ENCODE results near the gene TPD52L1.
"Not testable (repeated sequence)": the region's sequence is repeated elsewhere in the genome, so short reads cannot be mapped to it uniquely, and the experiment has no call there.

The TPD52L1 gene

GRCh38 chr6:125279961-125280360, 126.4 kb downstream of the TPD52L1 start:
- no peak for DNase-seq

GRCh38 chr6:125280370-125281035, 126.9 kb downstream of the TPD52L1 start:
- DNase-seq = not testable (repeated sequence)

GRCh38 chr6:125282470-125282869, 128.9 kb downstream of the TPD52L1 start:
- not testable (repeated sequence) for DNase-seq

GRCh38 chr6:125285353-125285752, 131.8 kb downstream of the TPD52L1 start:
- no peak for DNase-seq

GRCh38 chr6:125285936-125286335, 132.4 kb downstream of the TPD52L1 start:
- DNase-seq = no peak

GRCh38 chr6:125287718-125288117, 134.1 kb downstream of the TPD52L1 start:
- DNase-seq = no peak

GRCh38 chr6:125293587-125293986, 140.0 kb downstream of the TPD52L1 start:
- DNase-seq = no peak

- DNase-seq = no peak
Measured at GRCh38 chr6:125294036-125294435, 140.5 kb downstream of the TPD52L1 start.

GRCh38 chr6:125294925-125295324, 141.4 kb downstream of the TPD52L1 start:
- no peak for DNase-seq

GRCh38 chr6:125296471-125296870, 142.9 kb downstream of the TPD52L1 start:
- no peak for DNase-seq

GRCh38 chr6:125299257-125299656, 145.7 kb downstream of the TPD52L1 start:
- no peak for DNase-seq

- no peak for DNase-seq
Measured at GRCh38 chr6:125300992-125301434, 147.4 kb downstream of the TPD52L1 start.

- DNase-seq = peak; percentile 59
Measured at GRCh38 chr6:125301435-125302391, 148.1 kb downstream of the TPD52L1 start, which contains the start of gene HDDC2. HDDC2 (minus strand) TSS chr6:125301967; CDS start chr6:125301932, 35 bp downstream.

- DNase-seq = no peak
Measured at GRCh38 chr6:125302840-125303511, 149.4 kb downstream of the TPD52L1 start.

GRCh38 chr6:125303512-125303854, 149.9 kb downstream of the TPD52L1 start:
- DNase-seq = no peak

GRCh38 chr6:125304970-125305660, 151.5 kb downstream of the TPD52L1 start:
- DNase-seq = no peak

GRCh38 chr6:125306756-125307149, 153.2 kb downstream of the TPD52L1 start:
- DNase-seq = no peak

GRCh38 chr6:125307150-125307838, 153.7 kb downstream of the TPD52L1 start:
- no peak for DNase-seq

- no peak for DNase-seq
Measured at GRCh38 chr6:125307964-125308615, 154.5 kb downstream of the TPD52L1 start.

GRCh38 chr6:125310994-125311649, 157.5 kb downstream of the TPD52L1 start:
- DNase-seq = peak; percentile 42

GRCh38 chr6:125312478-125312877, 158.9 kb downstream of the TPD52L1 start:
- no peak for DNase-seq

Measured in RPMI8226 (cell line).